ENCODE data around the gene NNMT.

The NNMT gene

GRCh38 chr11:114284914-114285313, 11.3 kb upstream of the NNMT start:
- DNase-seq (ENCODE audit: low read depth) = no peak

GRCh38 chr11:114285599-114285998, 10.6 kb upstream of the NNMT start:
- DNase-seq (ENCODE audit: low read depth) = no peak

- DNase-seq (ENCODE audit: low read depth) = no peak
These were observed 10.0 kb upstream of the NNMT start for GRCh38 chr11:114286229-114286628.

GRCh38 chr11:114287154-114287553, 9.0 kb upstream of the NNMT start:
- no peak for DNase-seq (ENCODE audit: low read depth)

GRCh38 chr11:114288136-114288535, 8.1 kb upstream of the NNMT start:
- no peak for DNase-seq (ENCODE audit: low read depth)

- DNase-seq (ENCODE audit: low read depth) = no peak
These were observed 6.4 kb upstream of the NNMT start for GRCh38 chr11:114289779-114290178.

GRCh38 chr11:114290503-114291235, 5.5 kb upstream of the NNMT start:
- no peak for DNase-seq (ENCODE audit: low read depth)

GRCh38 chr11:114291381-114291780, 4.8 kb upstream of the NNMT start:
- DNase-seq (ENCODE audit: low read depth) = no peak

DNA sequence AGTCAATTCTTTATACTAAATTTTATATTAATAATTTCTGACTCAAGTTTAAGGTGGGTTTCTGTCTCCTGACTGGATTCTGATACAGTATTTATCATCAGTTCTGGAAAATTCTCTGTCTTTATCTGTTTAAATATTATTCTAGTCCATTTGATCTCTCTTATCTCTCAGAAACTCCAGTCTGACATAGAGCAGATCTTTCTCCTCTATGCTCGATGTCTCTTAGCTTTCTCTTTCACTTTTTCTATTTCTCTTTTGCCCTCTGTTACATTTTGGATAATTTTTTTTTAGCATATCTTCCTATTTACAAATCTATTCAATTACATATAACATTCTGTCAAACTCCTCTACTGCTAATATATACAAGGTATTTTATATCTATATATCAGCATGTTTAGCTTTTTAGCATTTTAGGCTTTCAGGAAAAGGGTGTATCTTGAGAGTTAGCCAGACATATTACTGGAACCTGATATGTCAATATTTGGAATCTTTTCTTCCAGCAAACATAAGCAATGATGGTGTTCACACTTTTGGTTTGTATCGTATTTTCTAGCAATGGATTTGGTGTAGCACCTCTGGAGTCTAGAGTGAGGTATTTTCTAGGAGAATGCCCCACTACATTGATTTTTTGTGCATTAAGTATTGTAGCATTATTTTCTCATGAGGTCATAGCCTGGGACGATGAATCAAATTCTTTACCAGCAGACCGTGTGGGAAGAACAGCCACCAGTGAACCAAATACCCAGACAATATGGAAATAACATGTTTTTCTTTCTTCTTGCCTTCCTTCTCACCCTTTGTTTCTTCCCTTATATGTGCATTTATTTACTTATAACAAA, 4.1 kb upstream of the NNMT start:
- no peak for DNase-seq (ENCODE audit: low read depth)

DNA sequence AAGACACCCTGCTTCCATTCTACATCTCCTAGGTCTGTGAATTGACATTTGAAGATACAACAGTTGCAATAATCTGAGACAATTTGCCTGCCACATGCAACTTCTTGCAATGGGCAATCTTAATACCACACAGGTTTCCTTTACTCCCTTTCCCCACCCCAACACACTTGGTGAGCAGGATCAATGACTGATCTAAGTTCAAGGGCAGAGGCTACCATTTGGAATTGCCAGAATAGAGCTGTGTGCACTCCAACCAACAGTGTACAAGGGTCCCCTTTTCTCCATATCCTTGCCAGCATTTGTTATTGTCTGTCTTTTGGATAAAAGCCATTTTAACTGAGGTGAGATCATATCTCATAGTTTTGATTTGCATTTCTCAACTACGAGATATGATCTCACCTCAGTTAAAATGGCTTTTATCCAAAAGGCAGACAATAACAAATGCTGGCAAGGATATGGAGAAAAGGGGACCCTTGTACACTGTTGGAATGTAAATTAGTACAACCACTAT, 2.9 kb upstream of the NNMT start:
- DNase-seq (ENCODE audit: low read depth) = no peak

DNA sequence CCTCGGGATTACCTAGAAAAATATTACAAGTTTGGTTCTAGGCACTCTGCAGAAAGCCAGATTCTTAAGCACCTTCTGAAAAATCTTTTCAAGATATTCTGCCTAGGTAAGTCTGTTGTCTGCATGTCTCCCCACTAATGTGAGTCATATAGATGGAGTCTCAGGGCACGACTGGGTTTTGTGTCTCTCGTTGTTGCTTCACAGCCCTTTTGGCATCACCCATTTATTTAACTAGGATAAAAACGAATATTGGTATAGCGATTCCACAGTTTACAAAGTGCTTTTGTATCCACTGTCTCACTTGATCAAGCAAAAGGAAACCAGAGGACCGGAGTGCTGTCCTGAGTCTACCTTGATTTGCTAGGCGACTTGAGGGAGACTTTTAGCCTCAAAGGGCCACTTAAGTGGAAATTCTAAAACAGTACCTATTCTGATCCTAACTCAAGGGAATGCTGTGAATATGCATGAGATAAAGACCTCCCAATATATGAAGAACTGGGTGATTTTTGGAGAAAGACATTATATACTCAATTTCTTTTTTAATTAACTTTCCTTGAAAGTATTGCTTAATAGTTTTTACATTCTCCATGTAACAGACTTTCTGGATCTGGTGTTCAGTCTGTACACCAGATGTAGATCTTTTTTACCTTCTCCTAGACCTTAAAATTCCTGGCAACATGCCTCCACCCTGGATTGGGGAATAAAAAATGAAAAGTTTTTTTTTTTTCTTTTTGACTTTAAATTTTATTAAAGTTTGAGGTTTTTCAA, 590 bp downstream of the NNMT start:
- DNase-seq (ENCODE audit: low read depth) = no peak

GRCh38 chr11:114297806-114298709, 1.9 kb downstream of the NNMT start:
- DNase-seq (ENCODE audit: low read depth) = no peak

- DNase-seq (ENCODE audit: low read depth) = no peak
These were observed 2.5 kb downstream of the NNMT start for GRCh38 chr11:114298710-114299109.

DNA sequence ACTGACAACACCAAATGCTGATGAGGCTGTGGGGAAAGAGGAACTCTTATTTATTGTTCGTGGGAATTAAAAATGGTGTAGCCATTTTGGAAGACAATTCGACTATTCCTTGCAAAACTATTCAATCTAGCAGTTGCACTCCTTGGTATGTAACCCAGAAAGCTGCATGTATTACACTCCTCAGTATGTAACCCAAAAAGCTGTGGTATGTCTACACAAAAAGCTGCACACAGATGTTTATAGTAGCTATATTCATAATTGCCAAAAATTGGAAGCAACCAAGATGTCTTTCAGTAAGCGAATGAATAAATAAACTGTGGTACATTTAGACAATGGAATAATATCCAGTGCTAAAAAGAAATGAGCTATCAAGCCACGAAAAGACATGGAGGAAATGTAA, 4.9 kb downstream of the NNMT start:
- DNase-seq (ENCODE audit: low read depth) = no peak

GRCh38 chr11:114301927-114302326, 5.7 kb downstream of the NNMT start:
- DNase-seq (ENCODE audit: low read depth) = no peak

- no peak for DNase-seq (ENCODE audit: low read depth)
These were observed 6.5 kb downstream of the NNMT start for GRCh38 chr11:114302663-114303062.

GRCh38 chr11:114304065-114304464, 7.9 kb downstream of the NNMT start:
- no peak for DNase-seq (ENCODE audit: low read depth)

DNA sequence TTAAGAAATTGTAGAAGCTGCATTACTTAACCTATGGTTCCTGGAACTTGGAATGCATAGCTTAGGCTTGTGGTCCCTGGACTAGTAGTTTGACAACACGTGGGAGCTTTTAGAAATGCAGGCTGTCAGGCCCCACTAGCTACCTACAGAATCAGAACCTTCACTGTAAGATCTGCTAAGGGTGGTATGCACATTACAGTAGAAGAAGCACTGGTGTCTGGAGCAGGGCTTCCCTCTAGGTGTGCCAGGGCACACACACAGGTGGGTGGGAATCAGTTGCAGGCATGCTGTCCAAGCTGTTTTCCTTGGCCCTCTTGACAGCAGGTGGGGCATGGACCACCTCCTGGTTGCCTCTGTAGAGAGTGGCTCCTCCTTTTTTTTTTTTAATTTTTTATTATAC, 8.8 kb downstream of the NNMT start:
- DNase-seq (ENCODE audit: low read depth) = no peak

DNA sequence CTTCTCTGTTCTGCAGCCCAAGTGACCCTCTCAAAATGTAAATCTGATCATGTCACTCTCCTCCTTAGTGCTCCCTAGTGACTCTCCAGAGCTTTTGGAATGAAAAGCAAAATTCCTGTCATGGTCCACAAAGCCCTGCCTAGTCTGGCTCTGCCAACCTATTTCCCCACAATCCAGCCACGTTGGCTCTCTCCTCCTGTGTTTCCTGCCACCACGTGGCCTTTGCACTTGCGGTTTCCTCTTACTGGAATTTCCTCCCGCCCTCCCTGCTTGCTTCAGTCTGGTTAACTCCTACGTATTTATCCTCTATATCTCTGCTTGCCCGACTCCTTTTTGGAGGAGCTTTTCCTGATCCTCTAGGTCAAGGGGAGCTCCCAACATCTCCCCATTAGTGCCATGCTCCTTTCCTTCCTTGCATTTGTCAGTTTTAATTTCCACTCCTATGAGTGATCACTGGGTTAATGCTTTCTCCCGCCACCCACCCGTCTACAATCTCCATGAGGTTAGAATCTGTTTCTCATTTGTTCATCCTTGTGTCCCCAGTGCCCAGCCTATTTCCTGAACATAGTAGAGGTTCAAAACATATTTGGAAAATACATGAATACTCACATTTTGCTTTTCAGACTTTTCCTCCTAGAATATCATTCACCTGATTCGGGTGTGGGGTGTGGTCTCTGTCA, 11.5 kb downstream of the NNMT start:
- DNase-seq (ENCODE audit: low read depth) = no peak

GRCh38 chr11:114308689-114309089, 12.5 kb downstream of the NNMT start:
- no peak for DNase-seq (ENCODE audit: low read depth)

DNA sequence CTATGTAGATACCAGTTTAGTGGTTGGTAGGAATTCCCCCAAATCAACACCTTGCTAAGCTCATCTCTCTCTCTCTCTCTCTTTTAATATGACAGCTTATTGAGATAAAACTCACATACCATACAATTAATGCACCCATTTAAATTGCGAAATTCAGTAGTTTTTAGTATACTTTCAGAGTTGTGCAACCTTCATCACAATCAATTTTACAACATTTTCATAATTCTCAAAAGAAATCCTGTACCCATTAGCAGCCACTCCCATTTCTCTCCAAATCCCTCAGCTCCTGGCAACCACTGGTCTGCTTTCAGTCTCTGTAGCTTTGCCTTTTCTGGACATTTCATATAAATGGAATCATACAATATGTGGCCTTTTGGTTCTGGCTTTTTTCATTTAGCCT, 13.3 kb downstream of the NNMT start:
- no peak for DNase-seq (ENCODE audit: low read depth)
